GM12878 (cell line): ENCODE measurements around the gene GPSM3. TPM values are rescaled to one million over a fixed set of nuclear protein-coding genes. Genes with fewer than 3 reads are reported as not detected.

Experiments
- ATAC-seq: fragments of 200-7000 bp; cut with Tn5 transposase; 3 replicates; pipeline ENCODE4 v1.9.1; 2020; ENCODE audit warnings: mild to moderate bottlenecking, moderate library complexity
- BruUV-seq: library from RNA; stranded (reverse); fragments of 400-500 nt; replicated peaks from 2 replicates; lab custom pipeline; 2021; lab: Mats Ljungman, UMichigan
- CTCF ChIA-PET: fragments of 300-600 bp; sonication (Branson Sonifier 250); formaldehyde crosslinking; extraction: SDS; loops from one replicate; lab custom pipeline; 2021; ENCODE audit warnings: inconsistent platforms; lab: Yijun Ruan, JAX
- POLR2A ChIA-PET: fragments of 350-600 bp; formaldehyde crosslinking; extraction: SDS; loops from one replicate; lab custom pipeline; 2021; ENCODE audit warnings: inconsistent platforms; lab: Charles Lee
- RAD21 ChIA-PET: fragments of 300-600 bp; sonication (Branson Sonifier 250); formaldehyde crosslinking; loops from one replicate; lab custom pipeline; 2023; ENCODE audit warnings: antibody characterized with exemption; ENCODE audit not compliant: unreplicated experiment; lab: Charles Lee
- SMC1A ChIA-PET: fragments of 300-600 bp; sonication (Branson Sonifier 250); formaldehyde crosslinking; loops from one replicate; lab custom pipeline; 2023; ENCODE audit not compliant: unreplicated experiment, uncharacterized antibody; lab: Charles Lee
- DNase-seq: peaks from one replicate; pipeline ENCODE4 v3.0.0-alpha.2; 2011; ENCODE audit warnings: low read depth, low spot score
- FAIRE-seq: peaks from 3 replicates; lab custom pipeline; 2011; peaks lifted over from hg19 to GRCh38; lab: Jason Lieb, UNC
- H2AFZ ChIP-seq: 2 replicates; pipeline ENCODE4 v1.6.0; 2011; ENCODE audit warnings: low read depth, low read length, control low read depth; ENCODE audit not compliant: control insufficient read depth
- H3K27ac ChIP-seq: 2 replicates; pipeline ENCODE4 v1.5.1; 2011; ENCODE audit warnings: control low read depth; ENCODE audit not compliant: control insufficient read depth, insufficient read depth
- H3K27me3 ChIP-seq, 2 experiments: replicated peaks in 1 of 2; 2 replicates each; pipeline versions ENCODE4 v1.6.0 to v1.6.1; 2011; ENCODE audit warnings: low read length in 1 of 2; ENCODE audit not compliant: control insufficient read depth in 2 of 2, insufficient read depth in 2 of 2
- H3K36me3 ChIP-seq, 2 experiments: 2 replicates each; pipeline ENCODE4 v1.5.1; 2011; ENCODE audit warnings: low read length in 1 of 2; ENCODE audit not compliant: control insufficient read depth in 2 of 2, insufficient read depth in 2 of 2
- H3K4me1 ChIP-seq: 2 replicates; pipeline ENCODE4 v1.6.1; 2011; ENCODE audit warnings: mild to moderate bottlenecking, low read length, moderate library complexity, mixed read lengths; ENCODE audit not compliant: control insufficient read depth, insufficient read depth
- H3K4me2 ChIP-seq: 2 replicates; pipeline ENCODE4 v1.6.0; 2011; ENCODE audit warnings: control low read depth; ENCODE audit not compliant: control insufficient read depth, insufficient read depth
- H3K4me3 ChIP-seq: fragments of 200-600 bp; sonication (generic); 2 replicates; pipeline ENCODE4 v1.5.1; 2016
- H3K79me2 ChIP-seq: 2 replicates; pipeline ENCODE4 v1.6.0; 2011; ENCODE audit warnings: low read length; ENCODE audit not compliant: control insufficient read depth, insufficient read depth
- H3K9ac ChIP-seq: 2 replicates; pipeline ENCODE4 v1.8.0; 2011; ENCODE audit warnings: low read length, control low read depth, mixed read lengths; ENCODE audit not compliant: control insufficient read depth, insufficient read depth
- H3K9me3 ChIP-seq: replicated peaks from 3 replicates; pipeline ENCODE4 v1.5.1; 2011; ENCODE audit warnings: mild to moderate bottlenecking, low read length; ENCODE audit not compliant: control insufficient read depth, insufficient read depth
- H4K20me1 ChIP-seq: 2 replicates; pipeline ENCODE4 v1.6.0; 2011; ENCODE audit not compliant: control insufficient read depth, insufficient read depth
- ASH2L ChIP-seq: fragments of 300-600, 200-600 bp; sonication (generic); IDR thresholded peaks from 2 replicates; pipeline ENCODE4 v1.6.1; 2017; ENCODE audit warnings: low read depth, mild to moderate bottlenecking, borderline replicate concordance
- CHD1 ChIP-seq: IDR thresholded peaks from 2 replicates; pipeline ENCODE4 v1.6.1; 2012; ENCODE audit warnings: low read depth, low read length, improper control_type of control experiment
- ETV6 ChIP-seq, 2 experiments: fragments of 450-650 bp in 1 of 2; IDR thresholded peaks in 1 of 2; conservative IDR thresholded peaks in 1 of 2; 2 replicates each; pipeline ENCODE4 v1.6.1; 2014; ENCODE audit warnings: antibody characterized with exemption in 1 of 2, borderline replicate concordance in 1 of 2, low read depth in 1 of 2, mild to moderate bottlenecking in 1 of 2, moderate library complexity in 1 of 2
- RELA ChIP-seq: fragments of 450-650 bp; IDR thresholded peaks from 2 replicates; pipeline ENCODE4 v1.8.0; 2014; ENCODE audit warnings: borderline replicate concordance; ENCODE audit not compliant: partially characterized antibody
- SMAD1 ChIP-seq: fragments of 450-650 bp; IDR thresholded peaks from 2 replicates; pipeline ENCODE4 v1.6.1; 2018; ENCODE audit warnings: mild to moderate bottlenecking, low read depth; ENCODE audit not compliant: partially characterized antibody
- SREBF1 ChIP-seq: IDR thresholded peaks from 2 replicates; pipeline ENCODE4 v1.6.1; 2012; ENCODE audit warnings: mild to moderate bottlenecking, low read length
- TCF3 ChIP-seq: IDR thresholded peaks from 2 replicates; pipeline ENCODE4 v1.6.1; 2012; ENCODE audit warnings: low read depth, mild to moderate bottlenecking, low read length, borderline replicate concordance; ENCODE audit not compliant: insufficient read depth
- WGBS: methylation state at CpG from one replicate; pipeline ENCODE4 v1.1.6; 2016; ENCODE audit warnings: low lambda C conversion rate; ENCODE audit not compliant: insufficient replicate concordance, insufficient coverage; ENCODE audit errors: missing lambda C conversion rate; 5-methylcytosine and 5-hydroxymethylcytosine counted together
- in situ Hi-C: fragments of 300-500 bp; cut with MboI; formaldehyde crosslinking; loops from 9 replicates; pipeline ENCODE4 v1.14.3; 2018; ENCODE audit warnings: mixed read lengths
- intact Hi-C: fragments of 100-400 bp; cut with micrococcal nuclease; formaldehyde crosslinking; loops from one replicate; pipeline ENCODE4 v1.14.2; 2022; ENCODE audit not compliant: unreplicated experiment
- polyA plus RNA-seq, 11 experiments: library from polyadenylated mRNA; depleted of rRNA in 4 of 11; unstranded in 6 of 11; stranded (reverse) in 5 of 11; fragments of >200 nt; fragmentation: Nextera tagmentation in 4 of 11; fragmentation: Illumina TruSeq in 1 of 11; extraction: Ambion mirVana in 4 of 11; extraction: Trizol in 1 of 11; gene quantifications; 1 replicate in 1 of 11; 2 replicates in 10 of 11; pipeline versions ENCODE4 v1.2.1 to v1.2.3, GENCODE V29; 2011 to 2016; ENCODE audit warnings: inconsistent platforms in 2 of 11, missing spikeins in 2 of 11, low read depth in 1 of 11
- total RNA-seq, 4 experiments: library from RNA; depleted of rRNA in 3 of 4; stranded (reverse); fragments of >200 nt in 3 of 4; fragmentation: Illumina TruSeq in 1 of 4; extraction: Trizol in 1 of 4; gene quantifications; 2 replicates each; pipeline versions ENCODE4 v1.2.1 to v1.2.3, GENCODE V29; 2013 to 2021
- TF ChIP-seq, protein P1 (sequence below): fragments of 150-350 bp; IDR thresholded peaks from 2 replicates; pipeline ENCODE4 v1.6.1; 2014; ENCODE audit warnings: mild to moderate bottlenecking, low read depth, low read length

Gene GPSM3
- total and polyA plus RNA-seq, 10 of the 15 experiments (the other 5 are each of a cell fraction or from before 2014, with no cell fraction given), result 22.0 to 137 (median 113) TPM

DNA sequence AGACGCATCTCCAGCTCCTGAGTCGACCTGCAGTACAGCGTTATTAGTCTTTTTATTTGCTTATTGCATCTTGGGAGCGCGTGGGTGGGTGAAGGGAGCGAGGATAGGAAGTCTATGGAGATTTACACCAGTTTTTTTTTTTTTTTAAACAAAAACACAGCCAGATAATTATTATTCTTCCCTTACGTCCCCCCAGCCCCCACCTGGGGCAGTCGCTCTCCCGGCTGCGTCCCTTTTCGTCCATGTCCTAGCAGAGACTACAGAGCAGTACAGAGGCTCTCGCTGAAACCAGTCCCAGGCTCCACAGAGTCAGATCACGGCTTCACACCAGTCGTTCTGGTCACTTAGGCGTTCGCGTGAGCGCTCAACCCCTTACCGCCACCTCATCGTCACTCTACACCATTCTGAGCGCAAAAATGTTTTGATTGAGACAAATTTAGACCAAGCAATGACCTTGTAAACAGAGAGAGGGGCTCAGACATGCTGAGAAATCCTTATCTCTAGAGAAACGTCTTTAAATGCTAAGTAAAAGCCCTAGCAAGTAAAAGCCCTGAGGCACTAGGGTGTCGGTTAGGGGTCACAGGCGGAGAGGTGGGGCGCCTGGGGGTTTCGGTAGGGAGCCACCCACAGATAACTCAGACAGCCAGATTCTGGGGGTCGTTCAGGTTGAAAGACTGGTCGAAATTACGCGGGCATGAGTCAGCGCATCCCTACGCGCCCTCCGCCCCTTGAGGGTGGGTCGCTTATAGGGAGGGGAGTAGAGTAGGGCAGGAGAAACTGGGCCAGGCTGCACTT is 39.5 kb downstream of the GPSM3 start (continued):
- TF ChIP-seq ASH2L, result no peak

DNA sequence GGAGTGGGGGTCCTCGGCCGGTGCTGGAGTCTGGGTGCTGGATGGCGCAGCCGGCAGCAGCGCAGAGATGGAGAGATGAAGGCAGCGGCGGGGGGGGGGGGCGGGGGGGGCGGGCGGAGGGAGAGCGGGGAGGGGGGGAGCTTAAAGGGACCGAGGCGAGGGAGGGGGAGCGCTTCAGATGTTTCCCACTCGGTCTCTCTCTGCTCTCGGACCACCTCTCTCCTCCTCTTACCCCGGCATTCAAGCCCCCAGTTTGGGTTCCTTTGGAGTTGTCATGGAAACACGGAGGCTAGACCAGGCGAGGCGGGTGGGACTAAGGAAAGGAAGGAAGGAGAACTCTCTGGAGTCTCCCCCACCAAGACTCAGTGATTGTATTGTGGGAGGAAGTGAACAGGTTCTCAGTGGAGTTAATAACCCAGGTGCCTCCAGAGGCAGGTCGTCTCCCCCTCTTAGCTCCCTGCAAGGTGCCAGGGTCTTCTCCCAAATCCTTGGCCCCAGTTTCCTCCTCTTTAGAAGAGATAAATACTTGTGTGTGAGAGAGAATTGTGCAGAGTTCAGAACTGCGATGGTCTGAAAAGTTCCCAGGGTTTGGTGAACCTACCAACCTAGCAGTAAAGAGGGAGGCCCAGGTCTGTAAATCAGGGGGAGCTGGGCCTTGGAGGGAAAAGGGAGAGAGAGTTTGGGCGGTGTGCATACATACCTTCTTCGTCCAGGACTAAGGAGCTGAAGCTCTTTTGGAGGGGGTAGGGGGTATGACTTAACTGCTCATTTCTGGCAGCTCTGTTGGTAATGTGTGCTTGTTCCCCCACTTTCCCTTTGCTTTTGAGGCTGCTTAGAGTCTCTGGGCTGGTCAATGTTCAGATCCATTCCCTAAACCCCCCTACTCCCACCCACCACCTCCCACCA is 40.3 kb downstream of the GPSM3 start, which contains the start of gene PRRT1:
Gene PRRT1, minus strand, starts transcription at position 77 of the 906 bp plus-strand sequence. CDS start 112 bp downstream, outside the sequence.
- ChIA-PET POLR2A (interaction anchor here (0.6 to 1.1 kb wide), 3 partner anchors 21 to 1331 kb away, joined by 4 to 8 read pairs (median 8); partner anchors contain the start of gene ATF6B), CTCF (interaction anchor here (1.5 kb wide), 1 partner anchor 33 kb away, joined by 4 read pairs; no protein-coding TSS in a partner anchor), SMC1A (no interaction called here), RAD21 (interaction anchor here (1.2 kb wide), 1 partner anchor 38 kb away, joined by 3 read pairs; the partner anchor contains the start of gene PBX2)
- Histone ChIP-seq H3K79me2 (no peaks in the 10 kb centered on the region), H2AFZ (no peak within 1 kb of the TSS), H3K4me1 (peaks cover 3% of the 10 kb centered on the region; the same call in 1 of the 2 replicates), H3K27ac (no peak within 1 kb of the TSS), H3K27me3 (peaks cover 8 to 9% of the 10 kb centered on the region in 2 experiments), H4K20me1 (no peaks in the 10 kb centered on the region), H3K4me3 (no peak within 1 kb of the TSS), H3K9ac (no peak within 1 kb of the TSS), H3K36me3 (no peaks in the 10 kb centered on the region; a peak in 1 of 4 replicates), H3K9me3 (no peaks in the 10 kb centered on the region; the same call in 2 of the 3 replicates), H3K4me2 (no peak within 1 kb of the TSS)
- BruUV-seq, result no TSS peak
- intact Hi-C loops, result loop anchor here (10.0 kb wide), 1 partner anchor 107 kb away; no protein-coding TSS in a partner anchor
- ATAC-seq, result no peak
- no peak for FAIRE-seq
- TF ChIP-seq SREBF1 (no peak), SMAD1 (no peak), RELA (no peak), CHD1 (no peak), ETV6 (conservative IDR thresholded peaks at IDR 0.05 in 1 of 2, IDR thresholded peaks at IDR 0.05 in 1 of 2; ENCODE audit: borderline replicate concordance in 1 of 2, low read depth in 1 of 2) (no peak), TCF3 (no peak)
- TF ChIP-seq, protein P1, sequence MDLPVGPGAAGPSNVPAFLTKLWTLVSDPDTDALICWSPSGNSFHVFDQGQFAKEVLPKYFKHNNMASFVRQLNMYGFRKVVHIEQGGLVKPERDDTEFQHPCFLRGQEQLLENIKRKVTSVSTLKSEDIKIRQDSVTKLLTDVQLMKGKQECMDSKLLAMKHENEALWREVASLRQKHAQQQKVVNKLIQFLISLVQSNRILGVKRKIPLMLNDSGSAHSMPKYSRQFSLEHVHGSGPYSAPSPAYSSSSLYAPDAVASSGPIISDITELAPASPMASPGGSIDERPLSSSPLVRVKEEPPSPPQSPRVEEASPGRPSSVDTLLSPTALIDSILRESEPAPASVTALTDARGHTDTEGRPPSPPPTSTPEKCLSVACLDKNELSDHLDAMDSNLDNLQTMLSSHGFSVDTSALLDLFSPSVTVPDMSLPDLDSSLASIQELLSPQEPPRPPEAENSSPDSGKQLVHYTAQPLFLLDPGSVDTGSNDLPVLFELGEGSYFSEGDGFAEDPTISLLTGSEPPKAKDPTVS, result no peak
- in situ Hi-C loops, result no loop called here
- DNase-seq, result no peak
- 20% methylated on average over 12 of the region's 24 CpGs for WGBS
